Breast epithelium (tissue), 4 donors: Measurements from ENCODE around the gene DMRT1. TPM values are rescaled to one million over a fixed set of nuclear protein-coding genes. Genes with fewer than 3 reads are reported as not detected.

Experiments
- DNase-seq, 2 donors: peaks; one replicate each; pipeline ENCODE4 v3.0.0-alpha.2; 2019; ENCODE audit warnings: low spot score in 2 of 2
- H3K27ac ChIP-seq, 2 donors: fragments of 200-600 bp; sonication (generic) in 1 of 2; one replicate each; pipeline ENCODE4 v1.5.1; 2016 to 2019; ENCODE audit warnings: mild to moderate bottlenecking in 1 of 2
- H3K27me3 ChIP-seq, 2 donors: fragments of 200-600 bp; sonication (generic) in 1 of 2; one replicate each; pipeline versions ENCODE4 v1.5.1 to v1.6.0; 2017 to 2019; ENCODE audit warnings: control low read depth in 1 of 2, mild to moderate bottlenecking in 1 of 2
- H3K36me3 ChIP-seq: fragments of 200-600 bp; one replicate; pipeline ENCODE4 v1.5.1; 2019
- H3K4me1 ChIP-seq, 2 donors: fragments of 200-600 bp; sonication (generic); one replicate each; pipeline ENCODE4 v1.5.1; 2016 to 2019; ENCODE audit warnings: control low read depth in 1 of 2
- H3K4me3 ChIP-seq, 3 donors: fragments of 200-600 bp; sonication (generic); 1 replicate in 2 of 3; 2 replicates in 1 of 3; pipeline ENCODE4 v1.5.1; 2016 to 2019; ENCODE audit warnings: mild to moderate bottlenecking in 3 of 3, moderate library complexity in 2 of 3
- H3K9me3 ChIP-seq, 2 donors: fragments of 200-600 bp; sonication (generic) in 1 of 2; one replicate each; pipeline ENCODE4 v1.5.1; 2016 to 2019; ENCODE audit warnings: control low read depth in 1 of 2
- CTCF ChIP-seq, 3 donors: fragments of 450-650 bp; IDR thresholded peaks; one replicate each; pipeline ENCODE4 v1.5.1; 2016 to 2017; ENCODE audit warnings: antibody characterized with exemption in 3 of 3, mild to moderate bottlenecking in 3 of 3, moderate library complexity in 3 of 3
- POLR2A ChIP-seq: fragments of 450-650 bp; IDR thresholded peaks from one replicate; pipeline ENCODE4 v1.6.1; 2016; ENCODE audit warnings: antibody characterized with exemption, mild to moderate bottlenecking, moderate library complexity
- POLR2AphosphoS5 ChIP-seq, 3 donors: sonication (generic); formaldehyde crosslinking; IDR thresholded peaks; one replicate each; pipeline ENCODE4 v1.6.1; 2017; ENCODE audit warnings: antibody characterized with exemption in 3 of 3
- intact Hi-C: fragments of 100-400 bp; cut with DNase I; formaldehyde crosslinking; loops from one replicate; pipeline ENCODE4 v1.15.1; 2023; ENCODE audit warnings: low total_unique reads
- total RNA-seq, 3 donors: library from RNA; depleted of rRNA; stranded (reverse); fragments of >200 nt; gene quantifications; one replicate each; pipeline ENCODE4 v1.1.0, GENCODE V29; 2016

DMRT1 gene
- total RNA-seq, 3 donors from 2014 or later, result not detected

DNA sequence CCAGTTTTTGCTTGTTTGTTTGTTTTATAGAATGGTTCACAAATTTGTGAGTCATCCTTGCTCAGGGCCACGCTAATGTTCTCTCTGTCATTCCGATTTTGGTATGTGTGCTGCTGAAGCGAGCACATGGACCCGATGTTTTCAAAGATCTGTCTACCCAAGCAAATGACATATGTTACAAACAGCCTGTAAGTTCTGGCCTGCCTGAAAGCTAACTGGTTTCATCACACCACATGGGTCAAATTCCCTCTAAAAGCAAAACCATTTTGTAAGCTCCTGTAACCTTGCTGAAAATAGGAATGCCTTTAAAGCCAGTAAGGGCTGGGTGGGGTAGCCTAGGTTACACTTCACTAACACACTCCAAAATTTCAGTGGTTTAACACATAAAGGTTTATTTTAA, 160.3 kb downstream of the DMRT1 start:
- intact Hi-C loops, result no loop called here

GRCh38 chr9:1002678-1003077, 161.2 kb downstream of the DMRT1 start:
- TF ChIP-seq POLR2A (no peak), CTCF (IDR thresholded peaks at IDR 0.05) (no peak), POLR2AphosphoS5 (IDR thresholded peaks at IDR 0.05) (no peak)
- peaks cover 0 to 6% of the 10 kb centered on the region in 2 donors for H3K9me3 ChIP-seq
- H3K27me3 ChIP-seq, result no peaks in the 10 kb centered on the region
- no peak for DNase-seq
- no peak overlapping the region for H3K27ac ChIP-seq
- no peaks in the 10 kb centered on the region for H3K36me3 ChIP-seq
- no peak overlapping the region for H3K4me3 ChIP-seq
- H3K4me1 ChIP-seq, result no peaks in the 10 kb centered on the region
- intact Hi-C loops, result no loop called here

More for the DNA sequence above, 160.3 kb downstream of the DMRT1 start:
- H3K27ac ChIP-seq, result no peak overlapping the region
- TF ChIP-seq POLR2AphosphoS5 (IDR thresholded peaks at IDR 0.05) (no peak), POLR2A (no peak), CTCF (IDR thresholded peaks at IDR 0.05) (no peak)
- no peak overlapping the region for H3K4me3 ChIP-seq
- H3K9me3 ChIP-seq, result peaks cover 0 to 6% of the 10 kb centered on the region in 2 donors
- DNase-seq, result no peak
- H3K4me1 ChIP-seq, result no peaks in the 10 kb centered on the region
- no peaks in the 10 kb centered on the region for H3K27me3 ChIP-seq
- no peaks in the 10 kb centered on the region for H3K36me3 ChIP-seq

DNA sequence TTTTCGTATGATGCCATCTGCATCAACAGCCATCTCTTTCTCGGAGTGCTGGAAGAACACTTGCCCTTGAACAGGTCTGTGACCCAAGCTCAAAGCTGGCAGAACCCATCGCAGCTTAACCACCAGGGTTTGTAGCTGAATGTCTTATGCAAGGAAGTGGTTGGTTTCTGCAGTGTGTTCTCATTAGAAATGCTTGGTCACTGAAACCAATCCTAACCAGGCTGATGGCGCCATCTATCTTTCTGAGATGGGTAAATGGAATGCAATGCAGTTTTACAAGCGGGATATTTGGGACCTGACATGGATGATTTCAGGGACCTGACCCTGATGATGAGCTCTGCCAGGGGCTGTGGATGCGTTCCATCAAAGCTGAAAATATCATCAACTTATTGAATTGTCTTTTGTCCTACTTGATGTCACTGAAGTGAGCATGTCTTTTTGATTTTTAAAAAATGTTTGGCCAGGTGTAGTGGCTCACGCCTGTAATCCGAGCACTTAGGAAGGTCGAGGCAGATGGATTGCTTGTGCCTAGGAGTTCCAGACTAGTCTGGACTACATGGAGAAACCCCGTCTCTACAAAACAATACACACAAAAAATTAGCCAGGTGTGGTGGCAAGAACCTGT, 163.7 kb downstream of the DMRT1 start:
- no peak overlapping the region for H3K4me3 ChIP-seq
- no peaks in the 10 kb centered on the region for H3K4me1 ChIP-seq
- no peaks in the 10 kb centered on the region for H3K9me3 ChIP-seq
- no peak overlapping the region for H3K27ac ChIP-seq
- no peak for DNase-seq
- no peaks in the 10 kb centered on the region for H3K27me3 ChIP-seq
- intact Hi-C loops, result no loop called here
- TF ChIP-seq POLR2A, result no peak
- peak in 2 of 3 donors; percentile 25 to 33 for TF ChIP-seq CTCF (IDR thresholded peaks at IDR 0.05)
- H3K36me3 ChIP-seq, result no peaks in the 10 kb centered on the region

GRCh38 chr9:1007312-1007711, 165.8 kb downstream of the DMRT1 start:
- no peak for DNase-seq
- H3K4me1 ChIP-seq, result no peaks in the 10 kb centered on the region
- no peaks in the 10 kb centered on the region for H3K9me3 ChIP-seq
- no peaks in the 10 kb centered on the region for H3K36me3 ChIP-seq
- no peaks in the 10 kb centered on the region for H3K27me3 ChIP-seq
- no peak for TF ChIP-seq POLR2A
- TF ChIP-seq CTCF (IDR thresholded peaks at IDR 0.05), result no peak
- TF ChIP-seq POLR2AphosphoS5 (IDR thresholded peaks at IDR 0.05), result no peak
- no peak overlapping the region for H3K27ac ChIP-seq
- no peak overlapping the region for H3K4me3 ChIP-seq
- intact Hi-C loops, result no loop called here

DNA sequence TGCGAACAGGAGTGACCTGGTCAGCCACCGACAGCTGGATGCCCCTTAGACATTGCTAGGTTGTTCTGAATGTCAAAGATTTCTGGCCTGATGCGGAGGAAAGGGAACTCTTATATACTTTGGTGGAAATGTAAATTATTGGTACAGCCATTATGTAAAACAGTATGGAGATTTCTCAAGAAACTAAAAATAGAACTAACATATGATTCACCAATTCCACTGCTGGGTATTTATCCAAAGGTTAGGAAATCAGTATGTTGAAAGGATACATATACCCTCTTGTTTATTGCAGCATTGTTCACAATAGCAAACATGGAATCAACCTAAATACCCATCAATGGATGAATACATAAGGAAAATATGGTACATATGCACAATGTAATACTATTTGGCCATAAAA, 166.7 kb downstream of the DMRT1 start:
- no peak for DNase-seq
- Histone ChIP-seq H3K4me3 (no peak overlapping the region), H3K27ac (no peak overlapping the region), H3K9me3 (no peaks in the 10 kb centered on the region), H3K4me1 (no peaks in the 10 kb centered on the region), H3K27me3 (no peaks in the 10 kb centered on the region), H3K36me3 (no peaks in the 10 kb centered on the region)
- TF ChIP-seq POLR2A (no peak), POLR2AphosphoS5 (IDR thresholded peaks at IDR 0.05) (no peak), CTCF (IDR thresholded peaks at IDR 0.05) (no peak)
- intact Hi-C loops, result no loop called here
